ENCODE measurements around the gene YAE1.

YAE1 gene

DNA sequence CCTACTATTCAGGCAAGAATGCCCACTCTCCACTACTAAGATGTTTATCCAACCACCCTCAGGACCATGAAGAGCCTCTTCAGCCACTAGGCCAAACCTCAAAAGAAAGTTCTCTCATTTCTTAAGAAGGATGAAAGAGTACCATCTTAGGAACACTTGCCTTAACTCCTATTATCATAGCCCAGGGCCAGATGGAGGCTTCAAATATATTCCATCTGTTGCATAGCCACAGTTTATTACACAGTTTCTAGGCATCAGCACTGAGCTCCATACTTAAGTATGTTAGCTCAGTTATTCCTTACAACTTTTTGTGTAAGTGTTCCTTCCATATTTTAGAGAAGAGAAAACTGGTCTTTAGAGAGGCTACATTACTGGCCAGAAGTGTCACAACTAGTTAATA lies 37.4 kb upstream of the YAE1 start:
- H3K27me3 ChIP-seq (ENCODE audit: insufficient read depth, low read length, poor library complexity) = no peaks in the 10 kb centered on the region
- H3K27ac ChIP-seq (ENCODE audit: low read length) = peak overlapping the region; percentile 41
- no peak overlapping the region for H3K9ac ChIP-seq (ENCODE audit: low read depth, low read length)
- peak overlapping the region; percentile 28; the same call in 1 of the 2 replicates for H2AFZ ChIP-seq (ENCODE audit: low read depth, low read length)
- H3K79me2 ChIP-seq (ENCODE audit: insufficient read depth, low read length) = no peaks in the 10 kb centered on the region
- no peak overlapping the region for H3K4me3 ChIP-seq (ENCODE audit: low read depth in 1 of 2, low read length in 2 of 2)
- DNase-seq (no peak), ATAC-seq (ENCODE audit: insufficient read depth, low read depth) (no peak)
- H4K20me1 ChIP-seq (ENCODE audit: insufficient read depth, low read length) = no peaks in the 10 kb centered on the region
- TF ChIP-seq, protein P1, sequence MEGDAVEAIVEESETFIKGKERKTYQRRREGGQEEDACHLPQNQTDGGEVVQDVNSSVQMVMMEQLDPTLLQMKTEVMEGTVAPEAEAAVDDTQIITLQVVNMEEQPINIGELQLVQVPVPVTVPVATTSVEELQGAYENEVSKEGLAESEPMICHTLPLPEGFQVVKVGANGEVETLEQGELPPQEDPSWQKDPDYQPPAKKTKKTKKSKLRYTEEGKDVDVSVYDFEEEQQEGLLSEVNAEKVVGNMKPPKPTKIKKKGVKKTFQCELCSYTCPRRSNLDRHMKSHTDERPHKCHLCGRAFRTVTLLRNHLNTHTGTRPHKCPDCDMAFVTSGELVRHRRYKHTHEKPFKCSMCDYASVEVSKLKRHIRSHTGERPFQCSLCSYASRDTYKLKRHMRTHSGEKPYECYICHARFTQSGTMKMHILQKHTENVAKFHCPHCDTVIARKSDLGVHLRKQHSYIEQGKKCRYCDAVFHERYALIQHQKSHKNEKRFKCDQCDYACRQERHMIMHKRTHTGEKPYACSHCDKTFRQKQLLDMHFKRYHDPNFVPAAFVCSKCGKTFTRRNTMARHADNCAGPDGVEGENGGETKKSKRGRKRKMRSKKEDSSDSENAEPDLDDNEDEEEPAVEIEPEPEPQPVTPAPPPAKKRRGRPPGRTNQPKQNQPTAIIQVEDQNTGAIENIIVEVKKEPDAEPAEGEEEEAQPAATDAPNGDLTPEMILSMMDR (IDR thresholded peaks at IDR 0.05; ENCODE audit: borderline replicate concordance, extremely low read depth, low read length, poor library complexity, severe bottlenecking) = no peak
- TF ChIP-seq EZH2 (IDR thresholded peaks at IDR 0.05; ENCODE audit: borderline replicate concordance, low read depth, low read length, severe bottlenecking) = no peak
- H3K9me3 ChIP-seq (ENCODE audit: insufficient read depth, low read length, severe bottlenecking) = no peaks in the 10 kb centered on the region
- no peaks in the 10 kb centered on the region for H3K36me3 ChIP-seq (ENCODE audit: insufficient read depth, low read length)
- H3K4me2 ChIP-seq (ENCODE audit: insufficient read depth, low read length) = peak overlapping the region; percentile 6; the same call in 1 of the 2 replicates
- peaks cover 23% of the 10 kb centered on the region for H3K4me1 ChIP-seq (ENCODE audit: insufficient read depth, low read length)

DNA sequence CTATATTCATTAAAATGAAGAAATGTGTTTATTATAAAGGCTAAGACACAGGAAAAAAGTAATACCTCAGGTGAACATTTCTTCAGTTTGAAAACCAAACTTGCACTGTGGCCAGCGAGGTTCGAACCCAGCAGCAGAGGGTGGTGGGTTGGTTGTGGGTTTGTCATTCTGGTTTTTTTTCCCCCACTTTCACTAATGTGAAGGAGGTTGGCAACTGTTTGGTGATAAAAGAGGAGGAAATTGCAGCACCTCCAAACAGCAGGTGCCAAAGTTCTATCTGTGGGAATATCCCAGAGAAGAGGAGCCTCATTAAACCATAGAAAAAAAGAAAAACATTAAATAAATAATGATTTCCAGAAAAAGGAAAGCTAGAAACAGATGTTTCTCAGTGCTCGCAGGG lies 36.6 kb upstream of the YAE1 start:
- H3K27me3 ChIP-seq (ENCODE audit: insufficient read depth, low read length, poor library complexity) = no peaks in the 10 kb centered on the region
- TF ChIP-seq, protein P1 (IDR thresholded peaks at IDR 0.05; ENCODE audit: borderline replicate concordance, extremely low read depth, low read length, poor library complexity, severe bottlenecking) = no peak
- no peak for TF ChIP-seq EZH2 (IDR thresholded peaks at IDR 0.05; ENCODE audit: borderline replicate concordance, low read depth, low read length, severe bottlenecking)
- H4K20me1 ChIP-seq (ENCODE audit: insufficient read depth, low read length) = no peaks in the 10 kb centered on the region
- no peak overlapping the region for H2AFZ ChIP-seq (ENCODE audit: low read depth, low read length)
- H3K4me3 ChIP-seq (ENCODE audit: low read depth in 1 of 2, low read length in 2 of 2) = no peak overlapping the region
- no peaks in the 10 kb centered on the region for H3K36me3 ChIP-seq (ENCODE audit: insufficient read depth, low read length)
- DNase-seq = peak; percentile 36
- H3K9ac ChIP-seq (ENCODE audit: low read depth, low read length) = no peak overlapping the region
- H3K9me3 ChIP-seq (ENCODE audit: insufficient read depth, low read length, severe bottlenecking) = no peaks in the 10 kb centered on the region
- peak overlapping the region; percentile 6 for H3K4me2 ChIP-seq (ENCODE audit: insufficient read depth, low read length)
- peak overlapping the region; percentile 58 for H3K27ac ChIP-seq (ENCODE audit: low read length)
- ATAC-seq (ENCODE audit: insufficient read depth, low read depth) = peak; percentile 75
- H3K79me2 ChIP-seq (ENCODE audit: insufficient read depth, low read length) = no peaks in the 10 kb centered on the region
- peaks cover 23% of the 10 kb centered on the region for H3K4me1 ChIP-seq (ENCODE audit: insufficient read depth, low read length)

DNA sequence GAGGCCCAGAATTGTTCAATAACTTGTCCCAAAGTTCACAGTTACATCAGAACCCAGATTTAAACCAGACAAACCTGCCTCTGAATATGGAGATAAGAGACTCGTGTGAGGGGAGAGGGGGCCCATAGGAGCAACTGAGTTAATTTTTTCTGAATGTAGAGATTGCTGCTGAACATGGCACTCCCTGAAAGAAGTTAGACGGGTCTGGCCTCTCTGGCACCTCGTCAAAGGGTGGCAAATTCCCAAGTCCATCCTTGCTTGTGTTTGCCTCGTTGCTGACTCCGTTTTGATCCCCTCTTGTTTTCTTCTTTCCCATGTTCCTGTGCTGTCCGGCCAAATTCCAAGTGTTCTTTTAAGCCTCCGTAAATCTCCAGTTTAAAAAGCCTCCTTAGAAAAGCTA lies 35.2 kb upstream of the YAE1 start:
- ATAC-seq (ENCODE audit: insufficient read depth, low read depth) (no peak), DNase-seq (no peak)
- H3K4me1 ChIP-seq (ENCODE audit: insufficient read depth, low read length) = peaks cover 23% of the 10 kb centered on the region
- H3K27me3 ChIP-seq (ENCODE audit: insufficient read depth, low read length, poor library complexity) = no peaks in the 10 kb centered on the region
- H3K4me3 ChIP-seq (ENCODE audit: low read depth in 1 of 2, low read length in 2 of 2) = no peak overlapping the region
- H3K9me3 ChIP-seq (ENCODE audit: insufficient read depth, low read length, severe bottlenecking) = no peaks in the 10 kb centered on the region
- no peaks in the 10 kb centered on the region for H3K79me2 ChIP-seq (ENCODE audit: insufficient read depth, low read length)
- H3K27ac ChIP-seq (ENCODE audit: low read length) = no peak overlapping the region
- H3K9ac ChIP-seq (ENCODE audit: low read depth, low read length) = no peak overlapping the region
- H4K20me1 ChIP-seq (ENCODE audit: insufficient read depth, low read length) = no peaks in the 10 kb centered on the region
- TF ChIP-seq, protein P1 (IDR thresholded peaks at IDR 0.05; ENCODE audit: borderline replicate concordance, extremely low read depth, low read length, poor library complexity, severe bottlenecking) = no peak
- no peak for TF ChIP-seq EZH2 (IDR thresholded peaks at IDR 0.05; ENCODE audit: borderline replicate concordance, low read depth, low read length, severe bottlenecking)
- no peak overlapping the region for H3K4me2 ChIP-seq (ENCODE audit: insufficient read depth, low read length)
- no peak overlapping the region for H2AFZ ChIP-seq (ENCODE audit: low read depth, low read length)
- no peaks in the 10 kb centered on the region for H3K36me3 ChIP-seq (ENCODE audit: insufficient read depth, low read length)

DNA sequence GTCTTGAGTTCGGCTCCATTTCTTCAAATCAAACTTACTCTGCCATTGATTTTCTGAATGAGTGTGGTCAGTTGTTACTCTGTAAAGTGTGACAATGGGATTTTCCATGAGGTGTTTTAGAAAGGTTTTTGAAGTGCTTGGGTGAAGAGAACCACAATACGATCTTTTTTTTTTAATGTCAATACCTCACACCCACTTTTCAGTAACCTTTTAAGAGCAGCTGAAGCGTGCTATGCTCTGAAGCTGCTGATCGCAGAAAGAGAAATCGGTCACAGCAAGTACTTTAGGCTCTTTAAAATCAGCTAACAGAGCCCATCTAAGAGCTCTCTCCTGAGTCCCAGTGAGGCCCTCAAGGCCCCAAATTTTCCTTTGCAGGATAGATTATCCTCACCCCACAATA lies 34.4 kb upstream of the YAE1 start:
- Histone ChIP-seq H2AFZ (ENCODE audit: low read depth, low read length) (no peak overlapping the region), H3K9ac (ENCODE audit: low read depth, low read length) (no peak overlapping the region), H3K4me3 (ENCODE audit: low read depth in 1 of 2, low read length in 2 of 2) (no peak overlapping the region), H4K20me1 (ENCODE audit: insufficient read depth, low read length) (no peaks in the 10 kb centered on the region), H3K79me2 (ENCODE audit: insufficient read depth, low read length) (no peaks in the 10 kb centered on the region), H3K4me1 (ENCODE audit: insufficient read depth, low read length) (peaks cover 23% of the 10 kb centered on the region), H3K9me3 (ENCODE audit: insufficient read depth, low read length, severe bottlenecking) (no peaks in the 10 kb centered on the region), H3K36me3 (ENCODE audit: insufficient read depth, low read length) (no peaks in the 10 kb centered on the region), H3K27me3 (ENCODE audit: insufficient read depth, low read length, poor library complexity) (no peaks in the 10 kb centered on the region), H3K27ac (ENCODE audit: low read length) (no peak overlapping the region), H3K4me2 (ENCODE audit: insufficient read depth, low read length) (no peak overlapping the region)
- no peak for TF ChIP-seq EZH2 (IDR thresholded peaks at IDR 0.05; ENCODE audit: borderline replicate concordance, low read depth, low read length, severe bottlenecking)
- TF ChIP-seq, protein P1 (IDR thresholded peaks at IDR 0.05; ENCODE audit: borderline replicate concordance, extremely low read depth, low read length, poor library complexity, severe bottlenecking) = no peak
- no peak for ATAC-seq (ENCODE audit: insufficient read depth, low read depth)
- no peak for DNase-seq

Measured in DND-41 (cell line).